GM21360 (cell line): Measurements from ENCODE around the gene PACS1.

Experiments used
- ATAC-seq: cut with Tn5 transposase; IDR thresholded peaks from one replicate; pipeline ENCODE4 v1.9.1; 2021; ENCODE audit warnings: mild to moderate bottlenecking, moderate library complexity; ENCODE audit not compliant: unreplicated experiment

Gene PACS1

GRCh38 chr11:66131937-66132632 lies 62.0 kb downstream of the PACS1 start:
- ATAC-seq: no peak

- ATAC-seq: no peak
Measured at GRCh38 chr11:66133216-66133775, 63.2 kb downstream of the PACS1 start.

- no peak for ATAC-seq
Measured at GRCh38 chr11:66136752-66137123, 66.7 kb downstream of the PACS1 start.

- ATAC-seq: no peak
Measured at GRCh38 chr11:66139817-66140404, 69.8 kb downstream of the PACS1 start.

- no peak for ATAC-seq
Measured at GRCh38 chr11:66142370-66143263, 72.5 kb downstream of the PACS1 start.

- ATAC-seq: no peak
Measured at GRCh38 chr11:66143264-66143566, 73.1 kb downstream of the PACS1 start.

- ATAC-seq: no peak
Measured at GRCh38 chr11:66143996-66144678, 74.1 kb downstream of the PACS1 start.

- no peak for ATAC-seq
Measured at GRCh38 chr11:66146074-66146473, 76.0 kb downstream of the PACS1 start.

- ATAC-seq: no peak
Measured at GRCh38 chr11:66146940-66147339, 76.9 kb downstream of the PACS1 start.

GRCh38 chr11:66150140-66150539 lies 80.1 kb downstream of the PACS1 start:
- no peak for ATAC-seq

GRCh38 chr11:66150725-66151124 lies 80.7 kb downstream of the PACS1 start:
- no peak for ATAC-seq

GRCh38 chr11:66151273-66151672 lies 81.2 kb downstream of the PACS1 start:
- ATAC-seq: no peak

- ATAC-seq: no peak
Measured at GRCh38 chr11:66154109-66154508, 84.0 kb downstream of the PACS1 start.

GRCh38 chr11:66155387-66156073 lies 85.5 kb downstream of the PACS1 start:
- no peak for ATAC-seq

- no peak for ATAC-seq
Measured at GRCh38 chr11:66157182-66157864, 87.3 kb downstream of the PACS1 start.

- no peak for ATAC-seq
Measured at GRCh38 chr11:66158156-66158555, 88.1 kb downstream of the PACS1 start.

GRCh38 chr11:66159324-66159984 lies 89.4 kb downstream of the PACS1 start:
- ATAC-seq: no peak

- no peak for ATAC-seq
Measured at GRCh38 chr11:66160709-66161108, 90.6 kb downstream of the PACS1 start.

- no peak for ATAC-seq
Measured at GRCh38 chr11:66168289-66168688, 98.2 kb downstream of the PACS1 start.
